Astrocyte of the hippocampus (primary cell): Measurements from ENCODE around the gene EFCAB6.

Source experiments
- DNase-seq: peaks from one replicate; pipeline ENCODE4 v3.0.0; 2011; ENCODE audit warnings: low read depth, low spot score

Gene EFCAB6

GRCh38 chr22:43817402-43817801 is 5.3 kb upstream of the EFCAB6 start:
- DNase-seq, result no peak

GRCh38 chr22:43814264-43814663 is 2.2 kb upstream of the EFCAB6 start:
- DNase-seq, result no peak

GRCh38 chr22:43812890-43813289 is 785 bp upstream of the EFCAB6 start:
- no peak for DNase-seq

GRCh38 chr22:43811777-43812148 is 342 bp downstream of the EFCAB6 start:
- DNase-seq, result no peak

GRCh38 chr22:43802897-43803495 is 9.1 kb downstream of the EFCAB6 start:
- no peak for DNase-seq

GRCh38 chr22:43800970-43801369 is 11.1 kb downstream of the EFCAB6 start:
- DNase-seq, result no peak

GRCh38 chr22:43798492-43798891 is 13.6 kb downstream of the EFCAB6 start:
- DNase-seq, result peak; percentile 39

- peak; percentile 66 for DNase-seq
Measured at GRCh38 chr22:43796567-43796966, 15.5 kb downstream of the EFCAB6 start.

GRCh38 chr22:43795320-43795719 is 16.8 kb downstream of the EFCAB6 start:
- no peak for DNase-seq

- no peak for DNase-seq
Measured at GRCh38 chr22:43792905-43793304, 19.2 kb downstream of the EFCAB6 start.

- DNase-seq, result peak; percentile 93
Measured at GRCh38 chr22:43789452-43789851, 22.7 kb downstream of the EFCAB6 start.

- no peak for DNase-seq
Measured at GRCh38 chr22:43783777-43784176, 28.3 kb downstream of the EFCAB6 start.

GRCh38 chr22:43782448-43782847 is 29.7 kb downstream of the EFCAB6 start:
- DNase-seq, result peak; percentile 23

- DNase-seq, result peak; percentile 80
Measured at GRCh38 chr22:43777286-43777685, 34.8 kb downstream of the EFCAB6 start.

GRCh38 chr22:43776081-43776670 is 35.9 kb downstream of the EFCAB6 start:
- DNase-seq, result no peak

GRCh38 chr22:43774318-43774915 is 37.7 kb downstream of the EFCAB6 start:
- DNase-seq, result no peak

- no peak for DNase-seq
Measured at GRCh38 chr22:43772831-43773230, 39.3 kb downstream of the EFCAB6 start.

- DNase-seq, result no peak
Measured at GRCh38 chr22:43755452-43755851, 56.7 kb downstream of the EFCAB6 start.

GRCh38 chr22:43755011-43755410 is 57.1 kb downstream of the EFCAB6 start:
- no peak for DNase-seq

- no peak for DNase-seq
Measured at GRCh38 chr22:43754176-43754575, 57.9 kb downstream of the EFCAB6 start.

GRCh38 chr22:43753688-43754087 is 58.4 kb downstream of the EFCAB6 start:
- no peak for DNase-seq

- DNase-seq, result no peak
Measured at GRCh38 chr22:43750751-43751150, 61.4 kb downstream of the EFCAB6 start.

GRCh38 chr22:43749473-43749872 is 62.6 kb downstream of the EFCAB6 start:
- no peak for DNase-seq
